Measurements from ENCODE around the gene TPH1. TPM values are rescaled to one million over a fixed set of nuclear protein-coding genes. Genes with fewer than 3 reads are reported as not detected.

Gene TPH1
- 0.01 to 0.03 TPM (median 0.02 TPM) in 5 replicates for total RNA-seq (2022; extraction: Qiagen RNA extraction)

DNA sequence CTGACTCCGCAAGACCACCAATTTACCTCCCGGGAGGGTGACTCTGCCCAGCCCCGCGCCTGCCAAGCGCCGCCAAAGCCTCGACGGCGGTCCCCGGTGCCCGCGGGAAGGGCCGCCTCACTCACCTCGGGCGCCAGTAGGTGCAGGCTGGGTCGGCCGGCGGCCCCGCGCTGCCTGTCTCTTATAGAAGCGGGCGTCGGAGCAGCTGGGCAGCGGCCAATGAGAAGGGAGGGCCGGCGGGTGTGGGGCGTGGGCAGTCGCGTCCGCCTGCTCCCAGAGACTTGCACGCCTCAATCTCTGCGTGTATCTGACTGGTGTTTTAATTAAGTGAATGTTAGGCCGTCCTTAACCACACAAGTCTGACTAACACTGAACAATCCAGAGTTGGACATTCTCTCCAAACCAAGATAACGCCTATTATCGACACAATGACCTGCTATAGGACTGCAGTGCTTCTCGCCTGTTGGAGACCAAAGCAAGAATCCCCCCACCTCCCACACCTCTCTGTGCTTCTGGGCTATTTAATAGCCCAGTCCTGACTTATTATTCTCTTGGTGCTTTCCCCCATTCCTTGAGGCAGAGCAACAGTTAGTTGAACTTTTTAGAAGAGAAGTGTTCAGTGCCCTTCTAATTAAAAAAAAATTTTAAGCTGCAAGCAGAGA is at the start of gene TPH1:
Gene TPH1, minus strand, starts transcription at position 154 of the 662 bp plus-strand sequence. CDS start 5,507 bp downstream, outside the sequence.

DNA sequence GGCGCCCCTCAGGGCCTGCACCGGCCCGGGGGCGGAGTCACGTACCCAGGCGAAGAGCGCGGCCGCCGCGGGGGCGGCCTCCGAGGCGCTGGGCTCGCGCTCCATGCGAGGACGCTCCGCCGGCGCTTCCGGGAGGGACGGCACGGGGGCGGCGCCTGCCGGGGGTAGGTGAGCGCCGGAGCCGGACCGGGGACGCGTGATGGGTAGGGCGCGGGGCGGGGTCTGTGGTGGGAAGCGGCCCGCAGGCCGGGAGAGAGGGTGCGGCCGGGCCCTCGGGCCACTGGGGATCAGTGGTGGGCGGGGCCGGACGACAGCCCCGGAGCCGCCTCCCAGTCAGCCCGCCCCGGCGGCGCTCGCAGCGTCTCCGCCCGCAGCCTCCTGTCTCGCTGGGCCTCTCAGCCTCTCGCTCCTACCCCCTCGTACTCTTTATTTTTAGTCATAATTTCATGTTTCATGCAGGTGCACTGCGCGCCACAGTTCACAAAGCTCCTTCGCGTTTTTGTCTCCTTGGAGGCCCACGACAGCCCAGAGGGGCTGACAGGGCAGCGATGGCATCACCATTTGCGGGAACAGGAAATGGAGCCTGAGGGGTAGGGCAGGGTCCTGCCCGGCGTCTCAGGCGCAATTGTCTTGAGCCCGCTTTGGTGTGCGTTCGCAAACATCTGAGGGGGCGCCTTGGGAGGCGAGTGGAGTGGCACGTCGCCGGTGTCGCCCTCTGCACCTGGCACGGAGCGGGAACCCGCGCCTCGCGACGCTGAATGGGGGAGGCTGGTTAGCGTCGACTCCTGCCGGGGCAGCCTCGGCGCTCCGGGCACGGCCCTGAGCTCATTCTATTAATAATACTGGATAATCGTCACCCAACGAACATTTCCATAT is 32.9 kb downstream of the TPH1 start, which contains the start of gene SERGEF:
Gene SERGEF, minus strand, starts transcription at position 142 of the 876 bp plus-strand sequence. Its CDS starts 37 bp downstream, at position 105.

Other genes starting within 250 kb of the TPH1 start
- gene SERGEF, start 33.2 kb downstream of the TPH1 start, total RNA-seq (2022; extraction: Qiagen RNA extraction), result 15.1 to 19.3 TPM (median 16.9 TPM) in 5 replicates
- gene SAAL1, start 59.8 kb upstream of the TPH1 start, total RNA-seq (2022; extraction: Qiagen RNA extraction), result 35.3 to 41.8 TPM (median 36.7 TPM) in 5 replicates
- gene MRGPRX3, start 86.3 kb upstream of the TPH1 start, total RNA-seq (2022; extraction: Qiagen RNA extraction), result 0.06 to 0.07 TPM in 2 of 5 replicates, not detected in the others
- not detected in 5 replicates for gene MRGPRX4, start 126.6 kb upstream of the TPH1 start, total RNA-seq (2022; extraction: Qiagen RNA extraction)
- not detected in 5 replicates for gene SAA4, start 190.5 kb upstream of the TPH1 start, total RNA-seq (2022; extraction: Qiagen RNA extraction)
- gene SAA2, start 202.4 kb upstream of the TPH1 start, total RNA-seq (2022; extraction: Qiagen RNA extraction), result 0.15 to 0.24 TPM in 2 of 5 replicates, not detected in the others
- gene SAA1, start 220.0 kb upstream of the TPH1 start, total RNA-seq (2022; extraction: Qiagen RNA extraction), result 2.5 to 4.1 TPM (median 3.3 TPM) in 5 replicates